ENCODE results near the gene TBC1D10A.

Gene TBC1D10A

GRCh38 chr22:30297276-30297990, 29.3 kb downstream of the TBC1D10A start:
- DNase-seq: no peak

GRCh38 chr22:30296833-30297232, 29.9 kb downstream of the TBC1D10A start:
- DNase-seq: no peak

DNA sequence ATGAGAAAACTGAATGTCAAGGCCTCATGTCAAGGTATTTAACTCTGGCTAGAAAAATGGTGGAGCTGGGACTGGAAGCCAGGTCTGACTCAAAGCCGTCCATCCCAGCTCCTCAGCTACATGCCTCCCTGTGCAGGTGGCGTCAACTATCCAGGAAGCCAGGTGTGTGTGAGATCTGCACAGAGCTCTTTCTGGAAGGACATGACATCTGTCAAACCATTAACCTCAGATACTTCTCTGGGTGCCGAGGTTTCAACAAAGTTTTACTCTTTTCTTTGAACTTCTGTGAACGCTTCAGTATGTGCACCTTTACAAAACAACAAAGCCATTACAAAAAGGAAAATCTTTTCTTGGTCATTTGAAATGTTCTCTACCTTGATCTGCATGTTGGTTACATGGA, 30.4 kb downstream of the TBC1D10A start:
- no peak for DNase-seq

DNA sequence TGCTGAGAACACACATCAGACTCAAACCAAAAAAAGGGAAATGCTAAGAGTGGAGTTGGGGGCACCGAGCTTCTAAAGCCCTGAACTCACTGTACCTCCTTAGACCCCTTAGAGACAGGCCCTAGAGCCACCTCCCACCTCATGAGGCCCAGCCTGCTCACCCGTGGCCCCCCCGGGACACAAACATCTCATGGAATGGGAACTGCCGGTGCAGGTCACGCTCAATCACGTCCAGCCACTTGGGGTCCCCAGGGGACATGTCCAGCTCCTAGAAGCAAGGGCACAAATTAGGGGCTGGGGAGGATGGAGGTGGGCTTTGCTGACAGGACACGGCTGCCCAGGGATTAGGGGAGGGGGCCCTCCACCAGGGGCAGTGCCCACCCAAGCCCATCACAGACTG, 31.2 kb downstream of the TBC1D10A start:
- no peak for DNase-seq

DNA sequence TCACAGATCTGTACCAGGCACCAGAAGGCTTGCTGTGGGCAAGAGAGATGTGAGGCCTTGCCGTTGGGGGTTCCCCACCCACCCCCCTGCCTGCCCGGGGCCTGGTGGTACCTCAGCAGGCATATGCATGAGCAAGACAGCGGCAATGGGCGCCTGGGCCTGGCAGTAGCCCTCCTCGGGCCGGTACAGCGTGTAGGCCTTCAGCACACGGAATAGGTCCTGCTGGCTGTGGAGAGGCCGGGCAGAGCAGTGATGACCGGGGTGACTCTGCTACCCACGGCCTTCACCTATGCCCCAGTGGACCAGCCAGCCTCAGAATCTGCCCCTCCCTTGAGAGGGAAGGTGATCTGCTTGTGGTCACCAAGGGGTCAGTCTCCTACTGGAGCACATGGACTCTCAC, 31.9 kb downstream of the TBC1D10A start:
- no peak for DNase-seq

DNA sequence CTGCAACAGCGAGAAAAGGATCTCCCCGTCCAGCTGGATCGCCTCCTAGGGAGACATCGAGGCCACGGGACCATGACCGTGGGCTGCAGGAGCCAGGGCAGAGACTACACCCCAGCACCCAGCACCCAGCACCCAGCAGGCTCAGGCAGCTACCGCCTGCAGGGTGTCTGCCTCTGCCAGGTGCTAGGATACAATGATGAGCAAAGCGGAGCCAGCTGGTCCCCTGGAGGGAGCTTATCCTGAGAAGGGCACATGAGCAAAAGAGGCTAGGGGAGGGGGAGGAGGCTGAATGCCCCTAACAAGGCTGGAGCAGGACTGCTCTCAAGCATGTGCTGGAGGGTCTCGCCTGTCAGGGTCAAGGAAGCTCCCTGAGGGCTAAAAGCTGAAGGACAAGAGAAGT, 32.7 kb downstream of the TBC1D10A start:
- DNase-seq: no peak

DNA sequence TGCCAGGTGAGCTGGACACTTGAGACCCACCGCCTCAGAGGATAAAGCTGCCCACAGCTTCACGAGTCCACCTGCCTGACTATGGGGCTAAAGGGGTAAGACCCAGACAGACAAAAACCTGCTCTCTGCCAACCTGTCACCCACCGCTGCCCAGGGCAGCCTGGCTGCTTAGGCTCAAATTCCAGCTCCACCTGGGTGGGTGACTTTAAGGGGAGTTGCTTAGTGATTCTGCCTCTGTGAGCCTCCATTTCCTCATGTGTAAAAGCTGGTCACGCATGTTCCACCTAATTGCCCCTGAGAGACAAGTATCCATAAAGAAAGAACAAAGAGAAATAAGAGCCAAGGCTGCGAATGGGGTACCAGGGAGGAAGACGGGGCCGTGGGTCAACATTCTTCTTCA, 33.7 kb downstream of the TBC1D10A start:
- no peak for DNase-seq

DNA sequence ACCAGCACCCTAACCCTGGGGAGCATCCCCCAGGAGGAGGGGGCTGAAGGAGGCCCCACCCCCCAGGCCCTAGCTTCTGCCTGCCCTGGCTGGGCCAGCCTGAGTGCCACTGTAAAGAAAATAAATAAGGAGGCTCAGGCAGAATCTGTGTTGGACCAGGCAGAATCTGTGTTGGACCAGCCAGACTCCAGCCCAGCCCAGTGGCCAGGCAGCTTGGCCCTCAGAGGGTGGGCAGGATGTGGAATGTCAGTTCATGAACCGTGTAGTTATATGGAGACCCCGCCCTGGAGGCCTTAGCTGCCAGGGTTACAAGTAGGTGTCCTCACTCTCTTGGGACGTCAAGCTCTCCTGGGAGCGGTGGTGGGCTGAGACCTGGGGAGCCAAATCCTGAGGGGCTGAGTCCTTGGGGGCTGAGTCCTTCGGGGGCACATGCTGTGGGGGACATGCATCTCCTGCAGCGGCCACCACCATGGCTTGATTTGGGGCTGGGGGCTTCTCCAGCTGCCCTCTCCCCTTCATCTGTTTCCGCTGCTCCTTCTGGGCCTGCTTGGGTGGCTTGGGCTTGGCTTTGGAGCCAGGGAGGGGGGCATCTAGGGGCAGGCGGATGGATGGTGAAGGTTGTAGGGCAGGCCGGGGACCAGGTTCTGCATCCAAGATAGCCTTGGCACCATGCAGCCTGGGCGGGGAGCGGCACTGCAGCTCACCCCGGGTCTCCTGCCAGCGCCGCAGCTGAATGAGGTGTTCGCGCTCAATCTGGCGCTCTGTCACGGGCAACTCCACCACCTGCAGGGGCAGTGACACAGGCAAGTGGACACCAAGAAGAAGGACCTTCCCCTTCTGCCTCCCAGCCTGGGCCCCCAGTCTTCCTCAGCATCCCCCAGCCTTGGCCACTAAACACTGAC, 34.4 kb downstream of the TBC1D10A start:
- no peak for DNase-seq

- no peak for DNase-seq
These were observed 35.5 kb downstream of the TBC1D10A start for GRCh38 chr22:30291058-30291892.

DNA sequence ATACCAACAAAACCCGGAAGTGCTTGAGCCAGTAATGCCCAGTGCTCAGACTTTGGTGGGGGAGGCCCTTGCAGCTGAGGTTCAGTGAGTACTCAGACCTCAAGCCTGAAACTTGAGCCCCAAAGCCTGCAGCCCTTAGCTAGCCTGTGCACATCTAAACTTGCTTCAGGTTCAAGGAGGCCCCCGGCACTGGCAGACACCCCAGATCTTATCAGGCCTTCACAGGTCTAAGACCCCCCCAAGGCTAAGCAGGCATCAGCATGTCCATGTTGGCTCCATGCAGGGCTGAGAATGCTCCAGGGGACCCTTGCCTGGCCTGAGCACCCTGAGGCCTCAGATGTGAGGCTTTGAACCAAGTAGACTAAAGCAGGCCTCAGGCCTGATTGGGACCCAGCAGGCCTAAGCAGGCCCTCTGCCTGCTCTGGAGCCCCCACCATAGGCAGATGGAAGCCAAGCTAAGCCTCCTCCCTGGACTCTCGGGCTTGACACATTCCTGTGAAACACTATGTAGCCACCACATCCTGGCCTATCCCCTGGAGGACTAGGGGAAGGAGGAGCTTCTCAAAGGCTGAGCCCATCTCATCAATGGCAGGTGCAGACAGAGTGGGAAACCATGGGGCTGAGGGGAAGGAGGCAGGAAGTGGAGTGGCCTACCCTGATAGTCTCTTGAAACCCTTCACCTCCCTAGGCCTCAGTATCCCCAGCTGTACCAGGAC, 36.2 kb downstream of the TBC1D10A start:
- DNase-seq: no peak

- DNase-seq: no peak
These were observed 36.8 kb downstream of the TBC1D10A start for GRCh38 chr22:30289980-30290313.

GRCh38 chr22:30289141-30289979, 37.4 kb downstream of the TBC1D10A start, which contains the start of gene CASTOR1:
Gene CASTOR1 (minus strand): TSS chr22:30289505. CDS start chr22:30289497, 8 bp downstream.
- peak; percentile 94 for DNase-seq

DNA sequence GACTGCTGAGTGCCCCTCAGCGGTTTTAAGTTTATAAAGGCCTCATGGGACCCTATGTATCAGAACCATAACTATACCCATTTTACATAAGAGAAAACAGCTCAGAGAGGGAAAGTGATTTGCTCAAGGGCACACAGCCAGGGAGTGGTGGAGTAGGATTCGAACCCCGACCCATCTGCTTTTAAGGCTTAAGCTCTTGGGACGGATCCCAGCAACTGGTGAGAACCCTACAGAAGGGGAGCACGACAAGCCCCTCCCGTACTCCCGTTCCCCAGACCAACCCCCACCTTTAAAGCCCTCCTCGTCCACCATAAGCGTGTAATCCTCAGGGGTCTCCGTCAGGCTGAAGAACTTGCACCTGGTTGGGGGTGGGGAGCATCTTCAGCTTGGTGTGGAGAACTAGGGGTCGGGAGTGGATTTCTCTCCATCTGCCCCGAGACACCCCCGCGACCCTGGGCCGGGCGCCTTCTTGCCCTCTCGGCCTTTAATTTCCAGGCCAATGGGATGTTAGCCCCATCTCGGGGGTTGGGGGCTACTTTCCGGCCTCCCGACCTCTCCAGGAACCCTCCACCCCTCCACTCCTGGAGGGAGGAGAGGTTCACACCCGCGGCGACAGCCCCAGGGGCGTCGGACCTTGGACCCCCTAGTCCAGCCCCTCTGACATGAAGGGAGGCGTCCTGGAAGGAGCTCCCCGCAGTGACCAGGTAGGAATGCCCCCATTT, 38.2 kb downstream of the TBC1D10A start:
- DNase-seq: no peak

- DNase-seq: peak; percentile 75
These were observed 38.9 kb downstream of the TBC1D10A start for GRCh38 chr22:30287648-30288418.

DNA sequence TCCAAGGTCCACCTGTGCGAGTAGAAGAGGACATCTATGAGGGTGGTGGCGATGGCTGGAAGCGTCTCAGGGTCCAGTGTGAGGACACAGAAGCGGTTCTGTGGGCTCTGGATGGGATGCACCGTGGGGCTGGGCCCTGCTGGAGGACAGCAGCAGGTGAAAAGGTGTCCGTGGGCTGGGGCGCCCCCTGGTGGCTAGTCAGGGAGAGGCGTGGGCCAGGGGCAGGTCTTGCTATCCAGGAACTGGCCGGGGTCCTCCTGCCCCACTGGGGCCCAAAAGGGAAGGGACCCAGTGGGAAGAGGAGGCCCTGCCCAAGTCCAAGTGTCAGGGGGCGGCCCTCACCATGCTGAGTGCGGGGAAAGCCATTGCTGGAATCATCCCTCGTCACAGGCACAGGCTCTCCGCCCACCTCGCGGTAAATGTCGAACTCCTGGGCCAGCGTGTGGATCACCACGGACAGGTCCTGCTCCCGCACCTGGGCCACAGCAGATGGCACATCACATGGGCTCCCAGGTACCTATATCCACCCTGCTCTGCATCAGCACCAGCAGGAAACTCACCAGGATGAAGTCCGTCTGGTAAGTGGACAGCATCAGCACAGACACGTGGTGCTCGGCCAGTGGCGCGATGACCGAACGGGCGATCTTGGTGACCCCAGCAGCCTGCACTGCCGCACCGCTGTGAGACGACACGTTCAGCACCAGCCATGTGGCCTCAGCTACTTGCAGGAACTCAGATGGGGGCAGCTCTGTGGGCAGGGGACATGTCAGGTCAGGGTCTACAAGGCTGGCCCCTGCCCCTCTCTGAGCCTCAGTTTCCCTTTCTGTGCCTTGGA, 39.7 kb downstream of the TBC1D10A start:
- peak; percentile 69 for DNase-seq

DNA sequence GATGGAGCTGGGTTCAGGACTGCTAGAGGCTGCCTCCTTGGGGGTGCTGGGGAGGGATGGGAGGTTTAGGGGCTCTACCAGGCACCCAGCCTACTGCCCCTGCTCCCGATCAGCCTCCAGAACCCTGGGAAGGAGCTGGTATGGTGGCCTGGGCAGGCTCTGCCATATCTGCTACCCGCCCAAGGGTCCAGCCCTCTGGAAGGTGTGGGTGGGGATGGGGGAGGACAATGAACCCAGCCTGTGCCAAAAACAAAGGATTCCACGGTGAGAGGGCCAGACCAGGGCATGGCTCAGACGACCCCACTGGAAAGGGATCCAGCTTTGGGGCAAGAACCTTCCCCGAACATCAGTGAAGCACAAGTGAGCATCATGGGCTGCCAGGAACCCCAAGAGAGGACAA, 40.4 kb downstream of the TBC1D10A start:
- DNase-seq: no peak

DNA sequence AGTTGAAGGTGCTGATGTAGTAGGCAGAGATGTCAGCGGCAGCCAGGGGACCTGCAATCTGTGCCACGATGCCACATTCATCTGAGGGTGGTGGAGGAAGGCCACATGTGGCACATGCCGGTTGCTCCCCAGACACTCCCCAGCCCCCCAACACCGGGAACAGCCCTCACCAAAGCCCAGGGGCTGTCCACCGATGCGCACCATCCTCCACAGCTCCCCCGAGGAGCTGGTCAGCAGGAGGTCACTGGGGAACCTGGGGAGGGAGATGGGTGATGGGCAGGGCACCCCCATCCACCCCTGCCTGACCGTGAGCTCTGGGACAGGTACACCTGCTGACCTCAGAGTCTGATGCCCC, 40.9 kb downstream of the TBC1D10A start:
- DNase-seq: no peak

DNA sequence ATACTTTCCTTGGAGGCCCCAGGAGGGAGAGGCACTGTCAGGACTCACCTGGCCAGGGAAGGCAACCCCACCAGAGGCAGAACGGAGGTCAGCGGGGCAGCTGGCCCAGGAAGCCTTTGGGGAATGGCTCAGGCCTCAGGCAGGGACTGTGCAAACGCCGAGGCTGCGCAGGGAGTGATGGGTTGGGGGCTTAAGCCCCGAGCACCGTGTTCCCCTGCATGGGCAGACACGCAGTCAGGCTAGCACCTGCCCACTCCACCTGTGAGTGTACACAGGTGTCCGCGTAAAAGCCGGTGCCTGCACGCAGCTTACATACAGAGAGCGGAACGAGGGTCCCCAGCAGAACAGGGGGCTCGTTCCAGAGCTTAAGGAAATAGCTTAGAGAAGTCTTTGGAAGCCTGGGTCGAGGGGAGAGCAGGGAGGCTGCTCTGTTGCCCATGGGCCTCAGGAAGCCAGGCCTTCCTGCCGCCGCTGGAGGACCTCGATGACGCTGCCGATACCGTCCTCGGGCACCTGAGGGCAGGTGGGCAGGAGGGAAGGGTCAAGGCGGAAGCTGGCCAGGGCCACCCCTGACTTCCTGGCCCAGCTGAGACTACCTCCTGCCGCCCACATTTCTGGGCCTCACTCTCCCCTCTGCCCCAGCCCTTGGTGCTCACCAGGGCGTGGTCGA, 41.4 kb downstream of the TBC1D10A start:
- no peak for DNase-seq

GRCh38 chr22:30284666-30285065, 42.1 kb downstream of the TBC1D10A start:
- no peak for DNase-seq

Data from GDM1 (cell line).